IMR-90 (cell line): ENCODE data around the gene XYLT2. TPM values are rescaled to one million over a fixed set of nuclear protein-coding genes. Genes with fewer than 3 reads are reported as not detected.

Experiments
- ATAC-seq: fragments of 200-7000 bp; cut with Tn5 transposase; 2 replicates; pipeline ENCODE4 v1.9.1; 2020; ENCODE audit warnings: low read depth, mild to moderate bottlenecking, moderate library complexity
- BruUV-seq: library from RNA; stranded (reverse); fragments of 400-500 nt; replicated peaks from 2 replicates; lab custom pipeline; 2021; lab: Mats Ljungman, UMichigan
- CTCF ChIA-PET: fragments of 300-600 bp; formaldehyde crosslinking; extraction: SDS; loops from one replicate; lab custom pipeline; 2021; ENCODE audit warnings: antibody characterized with exemption; lab: Yijun Ruan, JAX
- POLR2A ChIA-PET: fragments of 300-600 bp; sonication (Branson Sonifier 250); formaldehyde crosslinking; loops from one replicate; lab custom pipeline; 2022; ENCODE audit warnings: antibody characterized with exemption; ENCODE audit not compliant: unreplicated experiment; lab: Charles Lee
- DNase-seq: peaks from one replicate; pipeline ENCODE4 v3.0.0; 2013
- H2AFZ ChIP-seq: replicated peaks from 2 replicates; pipeline ENCODE3; 2013; ENCODE audit warnings: low read length, mild to moderate bottlenecking; ENCODE audit not compliant: poor library complexity
- H2AK5ac ChIP-seq: 2 replicates; pipeline ENCODE4 v1.6.1; 2013; ENCODE audit warnings: low read depth, low read length, inconsistent platforms
- H2AK9ac ChIP-seq: replicated peaks from 2 replicates; pipeline ENCODE3; 2013; ENCODE audit warnings: mild to moderate bottlenecking, low read depth, low read length, moderate library complexity; ENCODE audit not compliant: poor library complexity
- H2BK120ac ChIP-seq: 2 replicates; pipeline ENCODE4 v1.6.1; 2013; ENCODE audit warnings: low read depth, low read length, inconsistent platforms
- H2BK15ac ChIP-seq: 3 replicates; pipeline ENCODE4 v1.6.1; 2013; ENCODE audit warnings: low read depth, low read length, inconsistent platforms
- H2BK20ac ChIP-seq: 2 replicates; pipeline ENCODE4 v1.6.1; 2013; ENCODE audit warnings: low read depth, mild to moderate bottlenecking, inconsistent platforms, low read length, moderate library complexity
- H2BK5ac ChIP-seq: 2 replicates; pipeline ENCODE4 v1.6.1; 2013; ENCODE audit warnings: mild to moderate bottlenecking, low read depth, low read length, inconsistent platforms; ENCODE audit not compliant: poor library complexity, severe bottlenecking
- H3K14ac ChIP-seq: replicated peaks from 2 replicates; pipeline ENCODE4 v1.6.1; 2013; ENCODE audit warnings: low read depth, low read length, inconsistent platforms
- H3K18ac ChIP-seq: 2 replicates; pipeline ENCODE4 v1.6.1; 2013; ENCODE audit warnings: low read depth, low read length, control low read depth
- H3K23ac ChIP-seq: 2 replicates; pipeline ENCODE4 v1.6.1; 2013; ENCODE audit warnings: low read depth, low read length, inconsistent platforms
- H3K27ac ChIP-seq: 2 replicates; pipeline ENCODE4 v1.5.1; 2013; ENCODE audit warnings: mild to moderate bottlenecking, control low read depth, low read length; ENCODE audit not compliant: insufficient read depth
- H3K27me3 ChIP-seq: 2 replicates; pipeline ENCODE4 v1.6.1; 2013; ENCODE audit warnings: low read length; ENCODE audit not compliant: control insufficient read depth, insufficient read depth
- H3K36me3 ChIP-seq: 2 replicates; pipeline ENCODE4 v1.6.1; 2013; ENCODE audit warnings: low read length, mixed read lengths; ENCODE audit not compliant: control insufficient read depth, insufficient read depth
- H3K4ac ChIP-seq: 2 replicates; pipeline ENCODE4 v1.6.1; 2013; ENCODE audit warnings: low read depth, low read length, inconsistent platforms
- H3K4me1 ChIP-seq: 2 replicates; pipeline ENCODE4 v1.6.1; 2013; ENCODE audit warnings: low read length, mixed read lengths; ENCODE audit not compliant: control insufficient read depth, insufficient read depth
- H3K4me2 ChIP-seq: 2 replicates; pipeline ENCODE4 v1.6.1; 2013; ENCODE audit warnings: low read depth, mild to moderate bottlenecking, control low read depth, low read length, moderate library complexity
- H3K4me3 ChIP-seq: 2 replicates; pipeline ENCODE4 v1.5.1; 2013; ENCODE audit warnings: low read depth, mild to moderate bottlenecking, control low read depth, low read length, moderate library complexity; ENCODE audit not compliant: insufficient read depth
- H3K56ac ChIP-seq: 2 replicates; pipeline ENCODE4 v1.6.1; 2013; ENCODE audit warnings: low read length, inconsistent platforms; ENCODE audit not compliant: insufficient read depth; ENCODE audit errors: extremely low read depth
- H3K79me1 ChIP-seq, 2 experiments: 2 replicates each; pipeline ENCODE4 v1.6.1; 2013; ENCODE audit warnings: low read length in 2 of 2, inconsistent platforms in 1 of 2, low read depth in 1 of 2
- H3K9ac ChIP-seq: 2 replicates; pipeline ENCODE4 v1.6.1; 2013; ENCODE audit warnings: low read depth, low read length, control low read depth
- H3K9me1 ChIP-seq: 2 replicates; pipeline ENCODE4 v1.6.1; 2013; ENCODE audit warnings: low read length, inconsistent platforms; ENCODE audit not compliant: insufficient read depth
- H3K9me3 ChIP-seq: 2 replicates; pipeline ENCODE4 v1.6.1; 2013; ENCODE audit warnings: low read length; ENCODE audit not compliant: control insufficient read depth, insufficient read depth
- H4K20me1 ChIP-seq: 2 replicates; pipeline ENCODE4 v1.6.1; 2013; ENCODE audit warnings: low read length, inconsistent platforms; ENCODE audit not compliant: insufficient read depth
- H4K5ac ChIP-seq: 2 replicates; pipeline ENCODE4 v1.6.1; 2013; ENCODE audit warnings: mild to moderate bottlenecking, low read depth, low read length, control low read depth
- H4K8ac ChIP-seq, 2 experiments: 2 replicates each; pipeline ENCODE4 v1.6.1; 2013; ENCODE audit warnings: low read depth in 2 of 2, low read length in 2 of 2, control low read depth in 1 of 2, inconsistent platforms in 1 of 2
- H4K91ac ChIP-seq: 2 replicates; pipeline ENCODE4 v1.6.1; 2013; ENCODE audit warnings: low read depth, low read length, inconsistent platforms; ENCODE audit not compliant: insufficient read depth
- CEBPB ChIP-seq: IDR thresholded peaks from 2 replicates; pipeline ENCODE4 v1.6.1; 2012; ENCODE audit warnings: low read depth, low read length, improper control_type of control experiment
- MAZ ChIP-seq: IDR thresholded peaks from 2 replicates; pipeline ENCODE4 v1.6.1; 2012; ENCODE audit warnings: low read depth, mild to moderate bottlenecking, low read length, improper control_type of control experiment, moderate library complexity, borderline replicate concordance
- NFE2L2 ChIP-seq: fragments of 150-350 bp; IDR thresholded peaks from 2 replicates; pipeline ENCODE4 v1.6.1; 2016; ENCODE audit warnings: low read depth, mild to moderate bottlenecking, low read length
- POLR2A ChIP-seq: IDR thresholded peaks from 2 replicates; pipeline ENCODE4 v1.6.1; 2012; ENCODE audit warnings: mild to moderate bottlenecking, low read depth, low read length
- RCOR1 ChIP-seq: IDR thresholded peaks from 2 replicates; pipeline ENCODE4 v1.6.1; 2012; ENCODE audit warnings: mild to moderate bottlenecking, low read length, improper control_type of control experiment; ENCODE audit not compliant: insufficient replicate concordance
- WGBS, 2 experiments: methylation state at CpG; one replicate each; pipeline versions ENCODE4 v1.1.5 to v1.1.7; 2013; ENCODE audit warnings: missing lambda C conversion rate in 2 of 2; ENCODE audit not compliant: insufficient read length in 1 of 2; ENCODE audit errors: extremely low coverage in 2 of 2; 5-methylcytosine and 5-hydroxymethylcytosine counted together
- dilution Hi-C: fragments of 300-500 bp; cut with HindIII; formaldehyde crosslinking; loops from one replicate; pipeline ENCODE4 v1.14.3; 2018; ENCODE audit warnings: low sequenced_read_pairs; ENCODE audit not compliant: unreplicated experiment
- in situ Hi-C: fragments of 300-500 bp; cut with MboI; formaldehyde crosslinking; loops from 3 replicates; pipeline ENCODE4 v1.14.3; 2019; ENCODE audit warnings: low sequenced_read_pairs, inconsistent platforms, mixed read lengths
- intact Hi-C: fragments of 100-400 bp; cut with micrococcal nuclease; formaldehyde crosslinking; loops from 2 replicates; pipeline ENCODE4 v1.10.0; 2022
- polyA plus RNA-seq, 3 experiments: library from polyadenylated mRNA; depleted of rRNA; stranded (reverse); fragments of >200 nt; gene quantifications; 2 replicates each; pipeline ENCODE4 v1.2.3, GENCODE V29; 2012; ENCODE audit warnings: low replicate concordance in 1 of 3
- total RNA-seq: library from RNA; depleted of rRNA; stranded (reverse); fragments of >200 nt; gene quantifications from 2 replicates; pipeline ENCODE4 v1.2.3, GENCODE V29; 2012

XYLT2 gene
- total and polyA plus RNA-seq, 2 of the 4 experiments (the other 2 are of a cell fraction): 27.7 to 31.9 TPM

DNA sequence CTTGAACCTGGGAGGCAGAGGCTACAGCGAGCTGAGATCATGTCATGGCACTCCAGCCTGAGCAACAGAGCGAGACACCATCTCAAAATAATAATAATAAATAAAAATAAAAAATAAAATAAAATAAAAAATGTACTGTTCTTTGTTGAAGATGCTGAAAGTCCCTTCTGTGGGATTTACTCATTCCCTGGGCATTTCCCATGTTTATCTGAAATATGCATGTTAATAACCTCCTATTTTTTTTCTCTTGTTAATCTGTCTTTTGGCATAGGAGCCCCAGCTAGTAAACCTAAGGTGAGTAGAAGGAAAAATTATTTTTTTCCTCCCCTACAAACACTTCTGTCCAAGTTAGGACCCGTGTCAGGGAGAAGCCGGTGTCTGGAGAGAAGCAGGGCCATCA, 37.3 kb upstream of the XYLT2 start (continued):
- TF ChIP-seq NFE2L2: no peak

- Histone ChIP-seq H3K9ac (no peak overlapping the region), H2AFZ (peak overlapping the region; percentile 14), H3K4me1 (peaks cover 14% of the 10 kb centered on the region), H4K8ac (no peak overlapping the region), H3K27me3 (peaks cover 14% of the 10 kb centered on the region), H4K5ac (no peak overlapping the region), H3K9me1 (peaks cover 6% of the 10 kb centered on the region; the same call in 1 of the 2 replicates), H2AK9ac (peak overlapping the region; percentile 56), H3K4me2 (no peak overlapping the region), H3K23ac (0 out of 2 replicates have a peak overlapping the region, but pooled peaks have one; percentile 17), H2BK20ac (no peak overlapping the region), H3K14ac (peak overlapping the region; percentile 36; the same call in 1 of the 2 replicates), H3K4me3 (no peak overlapping the region), H3K18ac (no peak overlapping the region), H3K56ac (no peak overlapping the region), H3K27ac (no peak overlapping the region), H2BK15ac (no peak overlapping the region; the same call in 2 of the 3 replicates), H2BK5ac (no peak overlapping the region), H3K9me3 (no peaks in the 10 kb centered on the region), H3K36me3 (no peaks in the 10 kb centered on the region), H2AK5ac (no peak overlapping the region), H4K91ac (no peak overlapping the region), H4K20me1 (no peaks in the 10 kb centered on the region), H3K4ac (0 out of 2 replicates have a peak overlapping the region, but pooled peaks have one; percentile 2), H3K79me1 (no peaks in the 10 kb centered on the region), H2BK120ac (no peak overlapping the region)
- WGBS, 2 experiments: 20% methylated on average over 1 of the region's 3 CpGs; no CpG with 5 or more reads in 1 of the 2 experiments
- ChIA-PET CTCF (no interaction called here), POLR2A (no interaction called here)
- ATAC-seq: no peak
- in situ Hi-C loops: loop anchor here (25.0 kb wide), 1 partner anchor 423 kb away; no protein-coding TSS in a partner anchor
- BruUV-seq: no TSS peak
- no peak for TF ChIP-seq CEBPB
- no peak for TF ChIP-seq RCOR1
- no peak for TF ChIP-seq POLR2A
- no peak for TF ChIP-seq MAZ
- intact Hi-C loops: no loop called here
- dilution Hi-C loops: no loop called here
- DNase-seq: no peak
Observed at GRCh38 chr17:50310455-50311111, 35.3 kb upstream of the XYLT2 start.
